ENCODE results near the gene INO80C. TPM values are rescaled to one million over a fixed set of nuclear protein-coding genes. Genes with fewer than 3 reads are reported as not detected.
A peak's percentile ranks its signal among the peaks of the same experiment; 100 is the strongest.

Gene INO80C
- total RNA-seq = 34.6 TPM
- long read RNA-seq, transcript INO80C-202 (5 exons, 974 nt) = major isoform, 6 of 7 reads
- long read RNA-seq, partial matches to known transcripts = 0 of 7 reads
- long read RNA-seq, other reads (novel, unspliced or antisense) = 0 of 7 reads

DNA sequence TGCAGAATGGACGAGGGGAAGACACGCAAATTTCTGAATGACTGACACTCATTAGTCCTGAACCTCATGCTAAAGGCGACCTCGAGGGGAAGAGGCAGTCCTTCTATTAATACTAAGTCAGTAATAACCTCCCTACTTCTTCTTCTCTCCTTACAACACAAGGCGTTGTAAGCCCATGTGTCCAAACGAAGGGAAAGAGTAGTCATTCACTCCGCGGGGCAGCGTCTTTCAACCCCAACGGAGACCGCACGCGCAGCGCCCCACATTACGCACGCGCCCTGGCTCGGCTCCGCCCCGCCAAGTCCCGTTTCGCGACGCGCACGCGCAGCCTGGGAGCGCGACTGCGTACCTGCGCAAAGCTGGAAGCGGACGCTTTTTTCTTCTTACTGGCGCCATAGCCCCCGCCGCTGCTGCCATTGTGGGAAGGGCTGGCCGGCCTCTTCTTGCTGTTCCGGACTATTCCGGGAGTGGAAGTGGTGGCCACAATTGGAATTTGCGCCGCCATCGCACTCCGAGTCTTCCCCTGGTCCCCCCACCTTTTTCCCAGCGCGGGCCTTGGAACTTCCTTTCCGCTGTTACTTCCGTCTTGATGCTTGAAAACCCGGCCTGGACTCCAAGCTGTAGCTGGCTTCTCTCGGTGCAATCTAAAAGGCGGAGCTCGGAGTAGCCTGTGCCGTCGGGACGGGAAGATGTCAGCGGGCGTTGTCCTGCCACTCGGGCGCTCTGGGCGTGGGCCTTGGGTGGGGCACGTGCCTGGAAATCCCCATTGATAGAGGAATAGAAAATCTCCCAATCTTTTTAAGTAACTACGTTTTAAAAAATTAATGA is at the start of gene INO80C:
Gene INO80C, minus strand, starts transcription at position 591 of the 828 bp plus-strand sequence. Its CDS starts 86 bp downstream, at position 505.
- ATAC-seq (peak; percentile 97), DNase-seq (peak; percentile 97)
- Histone ChIP-seq H3K4me3 (peak within 1 kb of the TSS; percentile 59), H3K36me3 (no peaks in the 10 kb centered on the region), H3K9me3 (no peaks in the 10 kb centered on the region), H3K4me1 (peaks cover 19% of the 10 kb centered on the region), H3K27ac (peak within 1 kb of the TSS; percentile 91), H3K27me3 (no peaks in the 10 kb centered on the region)
- no peak for TF ChIP-seq CTCF (IDR thresholded peaks at IDR 0.05)
- intact Hi-C loops (cut with DNase I) = no loop called here

DNA sequence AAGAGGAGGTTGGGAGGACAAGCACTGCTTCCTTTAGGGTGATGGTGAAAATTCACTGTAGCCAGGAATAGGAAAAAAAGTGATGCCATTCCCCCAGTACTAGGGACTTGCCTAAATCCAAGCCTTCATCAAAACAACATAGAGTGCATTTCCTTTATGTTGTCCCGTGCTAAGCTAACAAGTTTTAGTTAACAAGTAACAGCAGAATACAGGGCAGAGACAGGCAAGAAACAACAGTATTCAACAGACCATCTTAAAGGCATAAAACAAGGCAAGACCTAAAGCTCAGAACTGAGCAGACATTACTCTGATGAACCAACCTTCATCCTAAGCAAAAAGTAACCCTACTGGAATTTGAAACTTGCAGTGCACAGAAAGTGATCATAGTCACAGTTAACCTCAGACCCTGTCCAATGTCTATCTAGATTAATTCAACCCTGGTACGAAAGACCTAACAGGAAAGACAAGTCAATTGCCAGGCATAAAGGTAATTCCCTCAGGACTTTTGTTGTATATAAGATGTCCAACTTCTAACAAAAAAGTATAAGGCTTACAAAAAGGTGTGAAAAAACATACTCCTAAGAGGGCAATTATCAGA is 49.3 kb upstream of the INO80C start:
- Histone ChIP-seq H3K4me3 (no peak overlapping the region), H3K27me3 (no peaks in the 10 kb centered on the region), H3K27ac (no peak overlapping the region), H3K9me3 (no peaks in the 10 kb centered on the region), H3K4me1 (no peaks in the 10 kb centered on the region), H3K36me3 (no peaks in the 10 kb centered on the region)
- no peak for ATAC-seq
- DNase-seq = no peak
- intact Hi-C loops (cut with DNase I) = no loop called here
- TF ChIP-seq CTCF (IDR thresholded peaks at IDR 0.05) = no peak

GRCh38 chr18:35542356-35542755 is 44.6 kb upstream of the INO80C start:
- intact Hi-C loops (cut with DNase I) = no loop called here
- H3K27me3 ChIP-seq = no peaks in the 10 kb centered on the region
- no peak for TF ChIP-seq CTCF (IDR thresholded peaks at IDR 0.05)
- DNase-seq (no peak), ATAC-seq (no peak)
- H3K36me3 ChIP-seq = no peaks in the 10 kb centered on the region
- no peak overlapping the region for H3K4me3 ChIP-seq
- no peaks in the 10 kb centered on the region for H3K9me3 ChIP-seq
- no peaks in the 10 kb centered on the region for H3K4me1 ChIP-seq
- no peak overlapping the region for H3K27ac ChIP-seq

DNA sequence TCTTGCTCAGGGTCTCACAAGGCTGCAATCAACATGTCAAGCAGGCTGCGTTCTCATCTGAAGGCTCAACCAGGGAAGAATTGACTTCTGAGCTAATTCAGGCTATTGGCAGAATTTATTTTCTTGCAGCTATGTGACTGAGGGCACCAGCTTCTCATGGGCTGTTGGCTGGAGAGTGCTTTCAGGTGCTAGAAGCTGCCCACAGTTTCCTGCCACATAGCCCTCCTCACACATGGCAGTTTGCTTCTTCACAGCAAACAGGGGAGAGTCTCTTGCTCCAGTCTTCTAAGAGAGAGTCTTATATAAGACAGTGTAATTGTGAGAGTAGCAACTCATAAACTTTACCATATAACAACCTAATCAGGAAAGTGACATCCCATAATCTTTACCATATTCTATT is 37.5 kb upstream of the INO80C start:
- Histone ChIP-seq H3K36me3 (no peaks in the 10 kb centered on the region), H3K9me3 (no peaks in the 10 kb centered on the region), H3K27me3 (no peaks in the 10 kb centered on the region), H3K4me3 (no peak overlapping the region), H3K4me1 (no peaks in the 10 kb centered on the region), H3K27ac (no peak overlapping the region)
- ATAC-seq (no peak), DNase-seq (no peak)
- TF ChIP-seq CTCF (IDR thresholded peaks at IDR 0.05) = no peak
- intact Hi-C loops (cut with DNase I) = no loop called here

DNA sequence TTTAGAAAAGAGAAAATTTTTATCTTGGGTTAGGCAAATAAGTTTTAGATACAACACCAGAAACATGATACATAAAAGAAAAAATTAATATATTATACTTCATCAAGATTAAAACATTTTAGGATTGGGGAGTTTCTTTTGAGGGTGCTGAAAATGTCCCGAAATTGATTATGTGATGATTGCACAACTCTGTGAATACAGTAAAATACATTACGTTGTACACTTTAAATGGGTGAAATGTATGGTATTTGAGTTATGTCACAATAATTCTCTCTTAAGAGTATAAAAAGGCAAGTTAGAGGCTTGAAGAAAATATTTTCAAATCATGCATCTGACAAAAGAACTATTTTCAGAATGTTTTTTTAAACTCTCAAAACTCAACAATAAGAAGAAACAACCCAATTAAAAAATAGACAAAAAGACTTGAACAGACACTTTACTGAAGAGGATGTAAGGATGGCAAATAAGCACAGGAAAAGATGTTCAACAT is 36.2 kb upstream of the INO80C start:
- Histone ChIP-seq H3K4me3 (no peak overlapping the region), H3K27ac (no peak overlapping the region), H3K4me1 (no peaks in the 10 kb centered on the region), H3K36me3 (no peaks in the 10 kb centered on the region), H3K9me3 (no peaks in the 10 kb centered on the region), H3K27me3 (no peaks in the 10 kb centered on the region)
- no peak for ATAC-seq
- intact Hi-C loops (cut with DNase I) = no loop called here
- DNase-seq = no peak
- TF ChIP-seq CTCF (IDR thresholded peaks at IDR 0.05) = no peak
